HepG2 (cell line): ENCODE data around the gene C6orf132. TPM values are rescaled to one million over a fixed set of nuclear protein-coding genes. Genes with fewer than 3 reads are reported as not detected.

Experiments
- AGO2 ChIP-seq: fragments of 200-400 bp; formaldehyde crosslinking; optimal IDR thresholded peaks from 2 replicates; pipeline ENCODE3; 2017; ENCODE audit warnings: mild to moderate bottlenecking, low read depth, low read length, moderate library complexity
- BCLAF1 ChIP-seq: fragments of 450-650 bp; IDR thresholded peaks from 2 replicates; pipeline ENCODE4 v1.6.1; 2017; ENCODE audit warnings: mild to moderate bottlenecking
- CBX2 ChIP-seq, 2 experiments: fragments of 200-600 bp in 1 of 2; sonication (generic); formaldehyde crosslinking in 1 of 2; IDR thresholded peaks; 2 replicates each; pipeline versions ENCODE4 v1.7.0 to v1.8.1; 2018 to 2022; ENCODE audit warnings: low read depth in 2 of 2, low read length in 1 of 2, mild to moderate bottlenecking in 1 of 2, missing genetic modification reagents in 1 of 2
- MYNN ChIP-seq: sonication (generic); formaldehyde crosslinking; IDR thresholded peaks from 2 replicates; pipeline ENCODE4 v1.4.0; 2020; ENCODE audit warnings: mild to moderate bottlenecking, low read depth, missing genetic modification reagents
- MYPOP ChIP-seq: sonication (generic); formaldehyde crosslinking; IDR thresholded peaks from 2 replicates; pipeline ENCODE4 v1.8.1; 2023; ENCODE audit warnings: mild to moderate bottlenecking, moderate library complexity, missing genetic modification reagents
- NBN ChIP-seq: fragments of 450-650 bp; conservative IDR thresholded peaks from 2 replicates; pipeline ENCODE4 v1.6.1; 2017
- PBX2 ChIP-seq: IDR thresholded peaks from 2 replicates; pipeline ENCODE4 v1.6.1; 2016; ENCODE audit warnings: control low read depth
- REPIN1 ChIP-seq: sonication (generic); formaldehyde crosslinking; IDR thresholded peaks from 2 replicates; pipeline ENCODE4 v1.8.0; 2022; ENCODE audit warnings: missing genetic modification reagents, low read depth, mild to moderate bottlenecking, borderline replicate concordance
- ZNF124 ChIP-seq: sonication (generic); formaldehyde crosslinking; IDR thresholded peaks from 2 replicates; pipeline ENCODE4 v1.4.0; 2020; ENCODE audit warnings: missing genetic modification reagents
- ZNF431 ChIP-seq: sonication (generic); formaldehyde crosslinking; IDR thresholded peaks from 2 replicates; pipeline ENCODE4 v1.9.0; 2022; ENCODE audit warnings: missing genetic modification reagents, low read depth, mild to moderate bottlenecking, borderline replicate concordance
- ZNF687 ChIP-seq: sonication (generic); formaldehyde crosslinking; IDR thresholded peaks from 2 replicates; pipeline ENCODE4 v1.5.1; 2020; ENCODE audit warnings: mild to moderate bottlenecking, missing genetic modification reagents, moderate library complexity
- polyA plus RNA-seq, 8 experiments: library from polyadenylated mRNA; depleted of rRNA in 3 of 8; stranded (reverse) in 7 of 8; unstranded in 1 of 8; fragments of >200 nt; fragmentation: Illumina TruSeq in 4 of 8; extraction: Trizol in 4 of 8; gene quantifications; 2 replicates each; pipeline versions ENCODE4 v1.2.1 to v1.2.3, GENCODE V29; 2011 to 2016; ENCODE audit warnings: low read depth in 4 of 8, missing spikeins in 1 of 8, mixed read lengths in 1 of 8; ENCODE audit not compliant: insufficient read depth in 1 of 8
- total RNA-seq, 5 experiments: library from RNA; depleted of rRNA; stranded (reverse); fragments of >200 nt; fragmentation: Illumina TruSeq; extraction: Trizol; gene quantifications; 2 replicates each; pipeline ENCODE4 v1.2.3, GENCODE V29; 2016; ENCODE audit warnings: low read depth in 1 of 5

C6orf132 gene
- total and polyA plus RNA-seq, 2 of the 13 experiments (the other 11 are each of a cell fraction or from before 2014, with no cell fraction given), result 0.78 to 3.0 TPM

- TF ChIP-seq CBX2 (IDR thresholded peaks at IDR 0.05; ENCODE audit: low read depth, low read length) (no peak), CBX2 (CRISPR knock-in tag; IDR thresholded peaks at IDR 0.05; ENCODE audit: low read depth) (no peak), AGO2 (peak; percentile 10), MYNN (no peak), PBX2 (no peak), ZNF687 (CRISPR knock-in tag) (0 out of 2 replicates have a peak, but pooled peaks have one; percentile 12), MYPOP (no peak), ZNF431 (no peak), ZNF124 (CRISPR knock-in tag) (no peak), REPIN1 (CRISPR knock-in tag) (no peak), NBN (no peak), BCLAF1 (no peak)
Observed at GRCh38 chr6:42105709-42106108, 36.7 kb downstream of the C6orf132 start (continued).
